ENCODE data around the gene RUNX1. TPM values are rescaled to one million over a fixed set of nuclear protein-coding genes. Genes with fewer than 3 reads are reported as not detected.

RUNX1 gene
- polyA plus RNA-seq, 6 donors from 2014 or later = 8.8 to 20.7 (median 14.6) TPM

DNA sequence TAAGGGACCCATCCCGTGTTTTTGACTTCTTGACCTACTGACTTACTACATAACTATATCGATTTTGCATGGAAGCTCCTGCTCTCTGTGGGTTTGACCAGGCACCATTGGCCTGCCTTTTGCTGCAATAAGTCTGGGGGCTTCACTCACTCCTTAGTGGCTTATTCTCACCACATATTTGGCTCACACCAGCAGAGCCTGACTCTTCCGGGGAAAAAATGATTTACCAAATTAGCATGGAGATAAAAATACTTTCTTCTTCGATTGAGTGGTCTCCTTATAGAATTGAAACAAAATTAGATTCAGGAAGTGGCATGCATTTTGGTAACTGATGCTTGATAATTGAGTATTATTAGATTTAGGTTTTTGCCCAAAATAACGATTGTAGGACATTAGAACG, 129.7 kb downstream of the RUNX1 start:
- peak; percentile 16 to 63 for ATAC-seq (ENCODE audit: low read depth in 2 of 2)
- no peak for DNase-seq
- Mint-ChIP-seq H3K27me3 (no peaks in the 10 kb centered on the region), H3K9me3 (peaks cover 0 to 2% (median 0%) of the 10 kb centered on the region in 7 donors), H3K4me1 (peaks cover 50 to 75% (median 71%) of the 10 kb centered on the region in 3 donors), H3K4me3 (peak overlapping the region; percentile 4 to 88 (median 78)), H3K27ac (peak overlapping the region in 5 of 6 donors; percentile 21 to 67 (median 45)), H3K36me3 (peaks cover 24 to 29% of the 10 kb centered on the region in 2 donors)

- ATAC-seq (ENCODE audit: low read depth in 2 of 2) (no peak), DNase-seq (no peak)
- Mint-ChIP-seq H3K27me3 (no peaks in the 10 kb centered on the region), H3K4me3 (peak overlapping the region in 2 of 8 donors; percentile 3 to 67), H3K9me3 (no peaks in the 10 kb centered on the region), H3K36me3 (peaks cover 12 to 19% of the 10 kb centered on the region in 2 donors), H3K27ac (no peak overlapping the region), H3K4me1 (peaks cover 51 to 72% (median 64%) of the 10 kb centered on the region in 3 donors)
Observed at GRCh38 chr21:34916446-34916845, 132.7 kb downstream of the RUNX1 start.

DNA sequence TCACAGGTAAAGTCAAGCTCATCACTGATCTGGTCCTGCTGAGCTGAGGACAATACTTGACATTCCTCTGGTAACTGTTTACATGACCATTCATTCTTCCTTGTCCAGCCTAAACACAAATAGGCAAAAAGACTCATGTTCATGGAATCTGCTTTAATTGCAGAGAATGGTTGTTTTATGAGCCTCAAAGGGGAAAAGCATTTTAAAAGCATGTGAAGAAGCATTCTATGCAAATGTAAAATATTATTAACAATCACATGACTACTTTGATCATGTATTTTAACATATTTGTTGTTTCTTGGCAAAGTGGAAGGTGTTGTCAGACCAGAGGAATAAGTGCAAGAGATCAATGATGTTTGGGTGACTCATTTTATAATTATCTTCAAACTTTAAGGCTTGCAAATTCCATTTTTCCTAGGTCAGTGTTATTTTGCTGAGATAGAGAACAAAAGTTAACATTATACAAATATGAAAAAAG, 133.7 kb downstream of the RUNX1 start:
- H3K4me3 Mint-ChIP-seq = no peak overlapping the region
- DNase-seq (no peak), ATAC-seq (ENCODE audit: low read depth in 2 of 2) (no peak)
- no peak overlapping the region for H3K27ac Mint-ChIP-seq
- H3K27me3 Mint-ChIP-seq = no peaks in the 10 kb centered on the region
- peaks cover 56 to 72% (median 68%) of the 10 kb centered on the region in 3 donors for H3K4me1 Mint-ChIP-seq
- no peaks in the 10 kb centered on the region for H3K9me3 Mint-ChIP-seq
- peaks cover 7 to 19% of the 10 kb centered on the region in 2 donors for H3K36me3 Mint-ChIP-seq

GRCh38 chr21:34914239-34914638, 134.9 kb downstream of the RUNX1 start:
- H3K4me3 Mint-ChIP-seq = no peak overlapping the region
- no peaks in the 10 kb centered on the region for H3K9me3 Mint-ChIP-seq
- ATAC-seq (ENCODE audit: low read depth in 2 of 2) = no peak
- DNase-seq = no peak
- peaks cover 56 to 72% (median 68%) of the 10 kb centered on the region in 3 donors for H3K4me1 Mint-ChIP-seq
- peaks cover 7 to 19% of the 10 kb centered on the region in 2 donors for H3K36me3 Mint-ChIP-seq
- H3K27me3 Mint-ChIP-seq = no peaks in the 10 kb centered on the region
- peak overlapping the region in 1 of 6 donors; percentile 39 for H3K27ac Mint-ChIP-seq

DNA sequence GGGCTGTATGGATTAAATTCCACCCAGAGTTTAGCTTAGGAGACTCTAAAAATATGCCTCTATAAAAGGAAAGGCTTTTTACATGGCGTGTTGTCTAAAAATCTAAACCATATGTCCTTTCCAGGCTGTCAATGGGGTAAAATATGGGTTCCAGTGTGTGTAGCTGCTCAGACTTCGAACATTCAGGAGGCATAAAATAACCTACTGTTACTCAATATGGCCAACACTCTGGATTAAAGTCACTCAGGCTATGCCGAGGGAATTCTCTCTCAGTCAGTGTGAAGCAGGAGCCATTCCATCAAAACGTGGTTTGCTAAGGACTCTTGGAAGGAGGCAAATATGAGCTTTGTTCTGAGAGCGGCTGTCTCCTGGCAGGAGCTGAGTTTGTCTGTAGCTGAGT, 135.3 kb downstream of the RUNX1 start:
- H3K27me3 Mint-ChIP-seq = no peaks in the 10 kb centered on the region
- no peak overlapping the region for H3K4me3 Mint-ChIP-seq
- H3K36me3 Mint-ChIP-seq = peaks cover 7 to 19% of the 10 kb centered on the region in 2 donors
- DNase-seq = no peak
- H3K4me1 Mint-ChIP-seq = peaks cover 58 to 72% (median 68%) of the 10 kb centered on the region in 3 donors
- H3K27ac Mint-ChIP-seq = no peak overlapping the region
- H3K9me3 Mint-ChIP-seq = no peaks in the 10 kb centered on the region
- no peak for ATAC-seq (ENCODE audit: low read depth in 2 of 2)

DNA sequence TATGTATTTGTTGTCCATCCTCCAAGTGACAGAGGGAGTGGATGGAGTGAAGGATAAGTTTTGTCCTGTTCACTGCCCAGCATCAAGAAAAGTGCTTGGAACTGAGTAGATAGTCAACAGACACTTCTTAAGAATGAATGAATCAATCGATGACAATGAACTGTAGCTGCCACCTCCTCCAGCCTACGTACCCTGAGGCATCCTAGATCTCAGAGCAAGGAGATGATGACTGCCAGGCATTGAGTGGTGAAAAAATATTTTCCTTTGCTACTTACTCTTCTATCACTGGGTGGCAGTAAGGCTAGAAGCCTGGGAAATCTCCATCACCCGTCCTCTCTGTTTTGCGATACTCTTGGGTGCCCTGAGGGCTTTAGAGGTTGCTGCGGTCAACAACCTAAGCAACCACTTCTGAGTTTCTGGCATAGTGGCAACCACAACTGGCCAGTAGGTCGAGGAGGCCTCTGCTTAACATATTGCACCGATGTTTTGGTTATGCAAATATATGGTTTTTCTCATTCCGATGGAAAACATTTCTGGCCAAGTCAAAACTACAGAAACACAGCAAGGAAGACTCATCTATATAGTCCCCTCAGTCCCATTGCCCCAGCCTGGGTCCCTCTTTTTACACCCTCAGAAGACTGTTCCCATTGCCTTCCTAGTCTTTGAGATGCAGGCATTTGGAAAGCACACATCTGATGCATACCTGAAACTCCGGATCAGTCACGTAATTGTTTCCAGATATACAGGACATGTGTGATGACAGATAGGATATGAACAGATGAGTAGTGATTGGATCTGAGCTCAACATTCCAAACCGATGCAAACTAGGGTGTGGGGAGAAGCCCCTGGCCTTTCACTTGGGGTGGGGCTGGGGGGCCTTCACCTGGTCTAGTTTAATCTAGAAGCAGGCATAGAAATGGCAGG, 136.8 kb downstream of the RUNX1 start:
- H3K27me3 Mint-ChIP-seq = no peaks in the 10 kb centered on the region
- H3K36me3 Mint-ChIP-seq = peaks cover 7 to 13% of the 10 kb centered on the region in 2 donors
- H3K4me3 Mint-ChIP-seq = peak overlapping the region in 7 of 8 donors; percentile 17 to 87 (median 64)
- peaks cover 69 to 77% (median 74%) of the 10 kb centered on the region in 3 donors for H3K4me1 Mint-ChIP-seq
- DNase-seq (no peak), ATAC-seq (ENCODE audit: low read depth in 2 of 2) (no peak)
- H3K27ac Mint-ChIP-seq = peak overlapping the region in 5 of 6 donors; percentile 24 to 50 (median 39)
- no peaks in the 10 kb centered on the region for H3K9me3 Mint-ChIP-seq

DNA sequence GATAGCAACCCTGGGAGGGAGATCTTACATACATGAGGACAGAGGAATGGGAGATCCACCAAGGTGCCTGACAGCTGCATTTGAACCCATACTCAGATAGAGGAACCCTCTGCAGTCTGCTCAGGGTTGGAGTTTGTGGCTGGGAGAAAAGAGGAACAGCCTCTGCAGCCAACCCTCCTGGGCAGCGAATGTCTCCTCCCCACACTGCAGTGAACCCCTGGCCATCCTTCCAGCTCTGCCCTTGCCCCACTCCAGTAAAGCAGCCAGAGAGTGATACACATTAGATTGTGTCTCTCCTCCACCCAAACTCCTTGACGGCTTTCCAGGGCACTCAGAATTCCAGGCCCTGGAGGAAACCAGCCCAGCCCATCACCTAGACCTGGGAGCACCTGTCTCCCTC, 137.7 kb downstream of the RUNX1 start:
- no peaks in the 10 kb centered on the region for H3K9me3 Mint-ChIP-seq
- no peaks in the 10 kb centered on the region for H3K27me3 Mint-ChIP-seq
- peak overlapping the region in 7 of 8 donors; percentile 7 to 87 (median 64) for H3K4me3 Mint-ChIP-seq
- H3K36me3 Mint-ChIP-seq = peaks cover 4 to 7% of the 10 kb centered on the region in 2 donors
- peak overlapping the region in 4 of 6 donors; percentile 2 to 88 (median 67) for H3K27ac Mint-ChIP-seq
- H3K4me1 Mint-ChIP-seq = peaks cover 62 to 76% (median 70%) of the 10 kb centered on the region in 3 donors
- ATAC-seq (ENCODE audit: low read depth in 2 of 2) (peak; percentile 82 to 84), DNase-seq (no peak)

DNA sequence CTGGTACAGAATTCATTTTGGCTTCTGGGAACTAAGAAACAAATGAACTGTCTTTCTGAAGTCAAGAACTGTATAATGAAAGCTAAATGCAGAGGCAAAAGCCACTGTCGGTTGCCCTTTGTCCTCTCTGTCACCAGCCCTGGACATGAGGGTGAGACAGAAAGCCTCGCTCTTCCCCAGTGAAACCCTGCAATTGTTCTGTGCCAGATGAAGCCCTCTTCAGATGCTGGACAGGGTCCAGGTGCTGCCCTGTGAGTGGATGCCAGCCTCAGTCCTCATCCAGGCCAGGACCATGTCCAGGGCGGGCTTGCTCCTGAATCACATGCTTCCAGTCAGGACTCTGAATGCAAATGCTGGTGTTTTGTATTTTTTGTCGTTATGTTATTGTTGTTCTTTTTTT, 138.7 kb downstream of the RUNX1 start:
- peaks cover 0 to 7% of the 10 kb centered on the region in 2 donors for H3K36me3 Mint-ChIP-seq
- DNase-seq (no peak), ATAC-seq (ENCODE audit: low read depth in 2 of 2) (no peak)
- peak overlapping the region in 7 of 8 donors; percentile 7 to 87 (median 64) for H3K4me3 Mint-ChIP-seq
- H3K27ac Mint-ChIP-seq = peak overlapping the region in 4 of 6 donors; percentile 8 to 63 (median 40)
- H3K4me1 Mint-ChIP-seq = peaks cover 63 to 74% (median 67%) of the 10 kb centered on the region in 3 donors
- no peaks in the 10 kb centered on the region for H3K27me3 Mint-ChIP-seq
- H3K9me3 Mint-ChIP-seq = no peaks in the 10 kb centered on the region

DNA sequence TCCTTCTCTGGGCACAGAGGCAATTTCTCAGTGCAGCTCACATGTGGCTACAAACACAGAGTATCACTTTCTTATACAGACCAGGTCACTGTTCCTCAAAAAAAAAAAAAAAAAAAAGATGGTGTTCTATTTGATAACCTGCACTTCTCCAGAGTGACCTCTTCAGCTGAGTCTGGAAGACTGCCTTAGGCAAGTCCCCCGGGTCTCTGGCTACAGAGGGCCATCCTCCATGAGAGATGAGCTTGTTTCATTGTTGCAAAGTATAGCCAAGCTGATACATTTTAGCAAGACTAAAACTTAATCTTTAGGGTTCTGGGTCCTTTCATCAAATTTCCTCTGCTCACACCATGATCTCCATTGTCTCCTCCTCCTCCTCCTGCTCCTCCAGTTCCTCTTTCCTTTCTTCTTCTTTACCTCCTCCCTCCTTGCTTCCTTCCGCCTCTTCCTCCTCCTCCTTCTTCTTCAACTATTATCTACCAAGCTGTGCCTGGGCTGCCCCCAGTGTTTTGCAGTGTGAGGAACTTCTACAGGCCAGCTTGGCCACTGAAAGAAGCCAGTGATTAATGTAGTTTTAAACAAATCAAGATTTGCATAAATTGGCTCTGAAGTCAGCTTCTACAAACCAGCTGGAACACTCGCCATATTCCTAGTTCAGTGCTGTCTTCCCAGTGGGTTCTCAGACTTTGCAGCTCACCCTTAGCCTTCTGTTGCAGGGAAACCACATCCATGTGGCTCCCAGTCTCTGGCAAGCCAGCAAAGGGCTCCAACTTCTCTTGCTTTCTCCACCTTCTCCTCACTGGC, 139.4 kb downstream of the RUNX1 start:
- no peaks in the 10 kb centered on the region for H3K36me3 Mint-ChIP-seq
- H3K4me1 Mint-ChIP-seq = peaks cover 63 to 72% (median 72%) of the 10 kb centered on the region in 3 donors
- peak overlapping the region in 3 of 6 donors; percentile 6 to 63 (median 26) for H3K27ac Mint-ChIP-seq
- DNase-seq (no peak), ATAC-seq (ENCODE audit: low read depth in 2 of 2) (no peak)
- H3K9me3 Mint-ChIP-seq = no peaks in the 10 kb centered on the region
- peak overlapping the region in 6 of 8 donors; percentile 4 to 87 (median 43) for H3K4me3 Mint-ChIP-seq
- no peaks in the 10 kb centered on the region for H3K27me3 Mint-ChIP-seq

GRCh38 chr21:34908419-34909055, 140.6 kb downstream of the RUNX1 start:
- ATAC-seq (ENCODE audit: low read depth in 2 of 2) = peak in 1 of 2 donors; percentile 45
- Mint-ChIP-seq H3K36me3 (no peaks in the 10 kb centered on the region), H3K4me3 (peak overlapping the region in 5 of 8 donors; percentile 7 to 57 (median 19)), H3K4me1 (peaks cover 63 to 72% (median 70%) of the 10 kb centered on the region in 3 donors), H3K27me3 (no peaks in the 10 kb centered on the region), H3K9me3 (no peaks in the 10 kb centered on the region), H3K27ac (no peak overlapping the region)
- no peak for DNase-seq

DNA sequence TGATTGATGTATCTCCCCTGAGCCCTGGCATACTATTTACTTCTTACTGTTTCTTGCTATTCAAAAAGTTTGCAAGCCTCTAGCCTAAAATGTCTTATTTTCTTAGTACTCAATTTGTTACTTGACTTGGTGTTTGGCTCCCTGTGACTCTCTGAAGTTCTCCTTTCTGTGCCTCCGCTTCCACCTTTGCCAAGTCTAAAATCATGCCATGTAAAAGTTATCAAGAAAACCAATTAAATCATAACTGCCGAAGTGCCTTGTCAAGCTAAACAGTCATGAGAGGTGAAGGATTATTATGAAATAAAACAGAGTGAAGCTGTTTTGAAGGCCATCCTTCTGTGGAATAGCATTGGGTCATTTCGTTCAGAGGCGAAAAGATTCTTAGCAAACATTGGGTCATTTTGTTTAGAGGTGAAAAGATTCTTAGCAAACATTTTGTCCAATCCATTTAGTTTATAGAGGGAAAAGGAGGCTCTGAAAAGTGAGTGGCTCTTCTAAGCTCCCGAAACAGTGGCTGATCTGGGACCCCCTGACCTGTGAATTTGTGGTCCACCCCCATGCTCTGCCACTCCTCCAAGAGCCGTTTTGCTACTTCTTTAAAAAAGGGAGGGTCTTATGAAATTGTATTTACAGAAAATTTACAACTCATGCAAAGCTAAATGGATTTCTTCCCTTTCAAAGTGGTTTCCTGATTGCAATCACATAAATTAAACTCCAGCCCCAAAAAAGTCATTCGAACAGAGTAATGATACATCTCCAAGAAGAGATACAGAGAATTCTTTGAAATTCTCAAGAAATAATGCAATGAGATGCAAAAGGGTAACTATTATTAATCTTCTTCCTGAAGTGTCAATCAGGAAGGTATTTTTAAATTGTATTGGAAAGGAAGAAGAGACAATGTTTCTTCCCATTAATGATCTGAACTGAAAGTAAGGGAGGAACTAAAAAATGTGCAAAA, 141.4 kb downstream of the RUNX1 start:
- ATAC-seq (ENCODE audit: low read depth in 2 of 2) = no peak
- no peaks in the 10 kb centered on the region for H3K9me3 Mint-ChIP-seq
- H3K4me1 Mint-ChIP-seq = peaks cover 57 to 65% (median 62%) of the 10 kb centered on the region in 3 donors
- peak overlapping the region in 2 of 6 donors; percentile 35 to 39 for H3K27ac Mint-ChIP-seq
- no peak for DNase-seq
- H3K27me3 Mint-ChIP-seq = no peaks in the 10 kb centered on the region
- no peaks in the 10 kb centered on the region for H3K36me3 Mint-ChIP-seq
- peak overlapping the region in 4 of 8 donors; percentile 7 to 57 (median 21) for H3K4me3 Mint-ChIP-seq

- Mint-ChIP-seq H3K9me3 (no peaks in the 10 kb centered on the region), H3K4me1 (peaks cover 44 to 51% (median 48%) of the 10 kb centered on the region in 3 donors), H3K27me3 (no peaks in the 10 kb centered on the region), H3K36me3 (no peaks in the 10 kb centered on the region), H3K4me3 (no peak overlapping the region), H3K27ac (no peak overlapping the region)
- no peak for DNase-seq
- no peak for ATAC-seq (ENCODE audit: low read depth in 2 of 2)
Observed at GRCh38 chr21:34906401-34906800, 142.7 kb downstream of the RUNX1 start.

Measured in naive B cell (primary cell).